G401.6 (cell line): ENCODE data around the gene ILF3.
A peak's percentile ranks its signal among the peaks of the same experiment; 100 is the strongest.

Experiments
- FAIRE-seq: peaks from 2 replicates; lab custom pipeline; 2012; peaks lifted over from hg19 to GRCh38; lab: Jason Lieb, UNC

ILF3 gene

DNA sequence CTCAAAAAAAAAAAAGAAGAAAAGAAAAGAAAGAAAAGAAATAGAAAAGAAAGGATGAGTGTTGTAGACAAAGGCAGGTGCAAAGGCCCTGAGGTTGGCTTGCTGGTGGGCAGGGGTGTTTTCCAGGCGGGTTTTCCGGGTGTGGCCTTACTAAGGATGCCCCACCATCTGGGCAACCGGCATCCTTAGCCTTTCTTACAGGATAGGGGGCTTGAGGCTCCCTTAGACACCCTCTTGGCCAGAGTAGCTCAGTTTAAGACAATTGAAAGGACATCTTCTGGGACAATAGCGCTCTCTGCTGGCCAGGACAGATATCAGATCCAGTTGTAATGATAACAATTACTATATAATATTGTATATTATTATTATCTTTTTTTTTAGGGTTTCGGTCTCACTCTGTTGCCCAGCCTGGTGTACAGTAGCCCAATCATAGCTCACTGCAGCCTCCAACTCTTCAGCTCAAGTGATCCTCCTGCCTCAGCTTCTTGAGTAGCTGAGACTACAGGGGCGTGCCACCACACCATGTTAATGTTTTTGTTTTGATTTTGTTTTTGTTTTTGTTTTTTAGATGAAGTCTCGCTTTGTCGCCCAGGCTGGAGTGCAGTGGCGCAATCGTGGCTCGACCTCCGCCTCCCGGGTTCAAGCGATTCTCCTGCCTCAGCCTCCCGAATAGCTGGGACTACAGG is 45.6 kb downstream of the ILF3 start:
- FAIRE-seq = peak; percentile 71

DNA sequence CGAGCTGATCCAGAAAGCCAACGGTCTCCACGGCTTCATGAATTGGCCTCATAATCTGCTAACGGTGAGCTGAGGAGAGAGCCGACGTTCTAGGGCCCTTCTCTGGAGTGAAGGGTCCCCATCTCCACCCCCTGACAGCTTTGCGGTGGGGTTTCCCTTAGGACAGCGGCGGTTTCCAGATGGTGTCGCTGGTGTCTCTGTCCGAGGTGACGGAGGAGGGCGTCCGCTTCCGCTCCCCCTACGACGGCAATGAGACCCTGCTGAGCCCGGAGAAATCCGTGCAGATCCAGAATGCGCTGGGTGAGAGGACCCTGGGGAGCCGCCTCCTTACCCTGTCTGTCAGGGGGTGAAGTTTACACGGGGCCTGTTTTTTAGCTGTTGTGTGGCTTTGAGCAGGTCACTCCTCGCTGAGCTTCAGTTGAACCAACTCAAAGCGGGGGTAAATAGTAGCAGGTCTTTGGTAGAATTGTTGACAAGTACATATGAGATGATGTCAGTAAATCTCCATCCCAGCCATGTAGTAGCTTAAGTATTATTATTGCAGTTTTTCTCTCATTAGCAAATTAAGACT is 47.9 kb downstream of the ILF3 start:
- no peak for FAIRE-seq

DNA sequence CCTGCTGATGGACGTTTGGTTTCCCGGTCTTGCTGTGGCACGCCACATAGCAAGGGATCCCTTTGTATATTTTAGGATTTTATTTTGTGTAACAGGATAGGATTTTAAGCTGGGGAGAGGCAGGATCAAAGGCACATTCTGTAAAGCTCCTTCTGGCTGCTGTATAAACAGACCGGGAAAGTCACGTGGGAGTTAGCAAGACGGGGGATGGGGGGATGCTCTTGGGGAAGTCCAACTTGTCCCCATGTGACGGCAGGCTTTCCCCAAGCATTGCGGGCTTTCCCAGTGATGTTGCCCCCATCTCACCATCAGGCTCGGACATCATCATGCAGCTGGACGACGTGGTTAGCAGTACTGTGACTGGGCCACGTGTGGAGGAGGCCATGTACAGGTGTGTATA is 52.8 kb downstream of the ILF3 start:
- FAIRE-seq = no peak

DNA sequence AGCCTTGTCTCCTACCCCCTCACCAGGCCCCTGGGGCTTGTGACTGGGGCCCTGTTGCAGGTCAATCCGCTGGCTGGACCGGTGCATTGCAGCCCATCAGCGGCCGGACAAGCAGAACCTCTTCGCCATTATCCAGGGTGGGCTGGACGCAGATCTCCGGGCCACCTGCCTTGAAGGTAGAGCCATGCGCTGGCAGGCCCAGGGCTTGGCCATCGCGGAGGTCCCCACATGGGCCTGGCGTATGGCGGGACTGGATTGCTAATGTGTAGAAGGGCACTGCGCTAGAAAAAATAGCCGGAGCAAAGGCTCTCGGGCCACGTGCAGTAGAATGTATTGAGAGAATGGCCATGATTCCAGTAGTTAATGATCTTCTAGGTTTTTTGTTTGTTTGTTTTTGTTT is 53.3 kb downstream of the ILF3 start:
- no peak for FAIRE-seq

DNA sequence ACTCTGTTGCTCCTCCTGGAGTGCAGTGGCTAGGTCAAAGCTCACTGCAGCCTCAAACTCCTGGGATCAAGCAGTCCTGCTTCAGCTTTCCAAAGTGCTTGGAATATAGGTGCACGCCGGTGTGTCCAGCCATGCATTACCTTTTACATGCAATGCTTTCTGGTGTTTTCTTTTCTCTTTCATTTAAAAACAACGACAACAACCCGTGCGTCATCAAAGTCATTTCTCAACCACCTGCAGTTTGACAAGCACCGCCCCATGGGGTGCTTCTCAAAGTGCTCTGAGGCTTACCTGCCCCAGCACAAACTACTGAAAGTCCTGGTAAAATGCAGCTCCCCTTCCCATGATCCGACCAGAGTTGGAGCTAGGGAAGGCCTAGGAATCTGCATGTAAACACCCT is 54.1 kb downstream of the ILF3 start:
- no peak for FAIRE-seq

DNA sequence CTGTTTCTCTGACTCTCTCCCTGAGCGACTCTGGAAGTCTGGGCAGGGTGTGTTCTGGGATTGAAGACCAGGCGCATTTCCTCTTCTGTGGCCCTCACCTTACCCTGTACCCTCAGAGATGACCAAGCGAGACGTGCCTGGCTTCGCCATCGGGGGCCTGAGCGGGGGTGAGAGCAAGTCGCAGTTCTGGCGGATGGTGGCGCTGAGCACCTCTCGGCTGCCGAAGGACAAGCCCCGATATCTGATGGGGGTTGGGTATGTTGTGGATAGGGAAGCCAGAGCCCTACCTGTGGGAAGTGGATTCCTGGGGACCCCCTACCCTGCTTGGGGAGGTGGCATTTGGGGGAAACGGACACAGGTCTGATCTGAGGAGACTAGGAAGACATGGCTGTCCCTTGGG is 57.9 kb downstream of the ILF3 start:
- no peak for FAIRE-seq

DNA sequence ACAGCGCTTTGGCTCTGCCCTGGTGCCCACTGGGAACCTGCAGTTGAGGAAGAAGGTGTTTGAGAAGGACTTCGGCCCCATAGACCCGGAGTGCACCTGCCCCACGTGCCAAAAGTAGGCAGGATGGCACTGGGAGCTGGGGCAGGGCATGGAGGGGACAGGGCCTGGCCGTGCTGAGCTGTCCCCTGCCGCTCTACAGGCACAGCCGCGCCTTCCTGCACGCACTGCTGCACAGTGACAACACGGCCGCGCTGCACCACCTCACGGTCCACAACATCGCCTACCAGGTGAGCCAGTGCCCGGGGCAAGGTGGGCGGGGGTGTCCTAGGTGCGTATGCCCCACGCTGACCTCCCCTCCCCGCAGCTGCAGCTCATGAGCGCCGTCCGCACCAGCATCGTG is 58.6 kb downstream of the ILF3 start:
- no peak for FAIRE-seq

DNA sequence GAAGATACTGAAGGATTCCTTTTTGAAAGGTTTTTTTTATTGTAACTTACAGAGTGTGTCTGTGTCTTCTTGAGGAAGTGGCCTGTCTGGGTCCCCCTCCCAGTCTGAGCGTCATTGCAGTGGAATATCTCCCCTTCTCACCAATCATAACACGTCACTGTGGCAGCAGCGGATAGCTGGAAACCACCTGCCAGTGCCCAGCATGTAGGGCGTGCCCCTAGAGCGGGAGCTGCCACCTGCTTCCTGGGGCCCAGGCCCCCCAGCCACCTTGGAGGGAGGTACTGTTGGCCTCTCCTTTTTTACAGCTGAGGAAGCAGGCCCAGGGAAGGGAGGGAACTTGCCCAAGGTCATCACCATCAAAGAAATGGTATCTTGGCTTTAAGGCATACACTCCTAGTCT is 59.2 kb downstream of the ILF3 start:
- FAIRE-seq = no peak

DNA sequence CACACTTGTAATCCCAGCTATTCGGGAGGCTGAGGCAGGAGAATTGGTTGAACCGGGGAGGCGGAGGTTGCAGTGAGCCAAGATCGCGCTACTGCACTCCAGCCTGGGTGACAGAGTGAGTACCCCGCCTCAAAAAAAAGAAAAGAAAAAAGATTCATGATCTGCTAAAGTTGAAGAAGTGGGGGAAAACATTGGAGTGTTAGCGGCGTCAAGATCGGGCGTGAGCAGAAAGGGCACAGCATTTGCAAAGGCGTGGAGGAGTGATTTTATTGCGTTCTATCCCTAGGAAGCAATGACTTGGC is 62.9 kb downstream of the ILF3 start:
- FAIRE-seq = no peak

DNA sequence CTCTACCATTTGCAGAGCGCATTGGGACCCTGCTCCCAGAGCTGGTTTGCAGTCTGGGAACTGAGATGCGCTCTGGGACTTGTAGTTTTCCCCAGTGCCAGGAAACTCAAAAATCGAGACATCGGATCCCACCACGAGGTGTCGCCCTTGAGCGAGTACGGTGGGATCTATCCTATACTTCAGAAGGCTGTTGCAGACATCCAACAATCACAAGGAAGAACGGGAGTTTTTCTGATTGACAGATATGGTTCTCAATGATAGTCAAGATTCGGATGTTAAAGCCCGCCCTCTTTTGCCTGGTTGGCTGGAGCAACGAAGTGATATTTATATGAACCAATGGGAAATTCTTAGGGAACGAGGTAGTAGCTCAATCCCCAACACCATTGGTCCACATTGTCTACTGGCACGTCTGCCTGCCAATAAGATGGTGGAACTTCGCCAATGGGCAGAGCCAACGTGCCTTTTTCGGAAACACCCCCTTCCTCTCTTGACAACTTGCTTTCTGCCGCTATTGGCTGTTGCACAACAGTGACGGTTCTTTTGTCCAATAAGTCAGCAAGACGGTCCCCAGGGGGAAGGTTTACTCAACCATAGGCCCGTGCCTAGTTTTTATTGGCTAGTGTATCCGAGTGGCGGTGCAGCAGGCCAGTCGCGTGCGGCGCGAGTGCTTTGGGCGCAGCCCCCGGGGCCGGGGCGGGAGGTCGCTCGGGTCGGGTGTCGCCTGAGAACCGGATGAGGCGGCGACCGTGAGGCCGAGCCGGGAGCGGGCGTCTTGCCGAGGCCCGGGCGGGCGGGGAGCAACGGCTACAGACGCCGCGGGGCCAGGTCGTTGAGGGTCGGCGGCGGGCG is 63.4 kb downstream of the ILF3 start, which contains the start of gene DNM2:
TSS of gene DNM2 (plus strand) at position 724 of the 849 bp plus-strand sequence. CDS start 164 bp downstream, outside the sequence.
- peak; percentile 100 for FAIRE-seq

DNA sequence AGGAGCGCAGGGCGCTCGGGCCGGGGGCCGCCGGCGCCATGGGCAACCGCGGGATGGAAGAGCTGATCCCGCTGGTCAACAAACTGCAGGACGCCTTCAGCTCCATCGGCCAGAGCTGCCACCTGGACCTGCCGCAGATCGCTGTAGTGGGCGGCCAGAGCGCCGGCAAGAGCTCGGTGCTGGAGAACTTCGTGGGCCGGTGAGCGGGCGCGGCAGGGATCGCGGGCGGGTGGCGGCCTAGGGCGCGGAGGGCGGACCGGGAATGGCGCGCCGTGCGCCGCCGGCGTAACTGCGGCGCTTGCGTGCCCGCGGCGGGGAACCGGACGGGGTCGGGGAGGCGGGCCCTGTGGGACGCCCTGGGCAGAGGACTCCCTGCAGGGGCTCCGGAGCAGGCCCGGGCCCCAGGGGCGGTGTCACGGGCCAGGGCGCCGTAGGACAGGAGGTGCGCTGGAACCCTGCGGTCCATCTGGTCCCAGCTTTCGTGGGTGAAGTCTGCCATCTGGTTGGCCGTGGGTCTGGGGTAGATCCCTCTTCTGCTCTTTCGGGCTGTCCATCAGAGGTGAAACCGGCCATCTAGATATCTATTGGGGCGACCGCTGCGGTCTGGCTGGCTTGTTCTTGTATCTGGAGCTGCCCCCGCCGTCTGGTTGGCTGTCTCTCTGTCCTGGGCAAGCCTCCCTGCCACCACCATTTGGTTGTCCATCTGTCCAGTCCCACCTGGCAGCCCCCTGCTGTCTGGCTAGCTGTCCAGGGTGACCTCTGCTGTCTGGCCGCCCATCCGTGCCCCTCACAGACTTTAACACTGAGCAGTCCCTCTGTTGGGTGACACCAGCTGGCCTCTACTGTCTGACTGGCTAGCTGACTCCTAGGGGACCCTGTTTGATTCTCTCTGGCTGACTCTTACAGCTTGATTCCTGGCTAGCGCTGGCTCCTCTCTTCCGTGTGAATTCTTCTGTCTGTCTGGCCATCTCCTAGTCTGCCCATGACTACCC is 64.4 kb downstream of the ILF3 start:
- no peak for FAIRE-seq

DNA sequence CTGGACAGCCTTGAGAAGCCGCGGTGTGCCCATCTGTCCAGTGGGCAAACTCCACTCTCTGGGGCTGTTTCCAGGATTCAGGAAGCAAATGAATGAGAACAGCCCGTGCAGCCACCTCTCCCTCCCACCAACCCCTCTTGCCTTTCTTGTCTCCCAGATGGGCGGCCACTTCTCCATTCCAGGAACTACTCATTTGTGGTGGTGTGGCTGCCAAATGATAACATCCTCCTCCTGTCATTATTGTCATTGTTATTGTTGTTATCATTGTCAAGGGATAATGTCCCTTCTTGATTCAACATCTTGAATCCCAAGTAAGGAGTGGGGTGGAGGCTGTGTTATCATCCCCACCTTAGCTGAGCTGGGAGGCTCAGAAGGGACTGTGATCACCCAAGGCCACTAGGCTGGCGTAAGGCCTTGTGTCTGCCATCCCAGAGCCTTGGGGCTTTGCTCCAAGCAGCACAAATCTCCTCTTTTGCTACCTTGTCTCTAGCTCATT is 65.4 kb downstream of the ILF3 start:
- FAIRE-seq = no peak

DNA sequence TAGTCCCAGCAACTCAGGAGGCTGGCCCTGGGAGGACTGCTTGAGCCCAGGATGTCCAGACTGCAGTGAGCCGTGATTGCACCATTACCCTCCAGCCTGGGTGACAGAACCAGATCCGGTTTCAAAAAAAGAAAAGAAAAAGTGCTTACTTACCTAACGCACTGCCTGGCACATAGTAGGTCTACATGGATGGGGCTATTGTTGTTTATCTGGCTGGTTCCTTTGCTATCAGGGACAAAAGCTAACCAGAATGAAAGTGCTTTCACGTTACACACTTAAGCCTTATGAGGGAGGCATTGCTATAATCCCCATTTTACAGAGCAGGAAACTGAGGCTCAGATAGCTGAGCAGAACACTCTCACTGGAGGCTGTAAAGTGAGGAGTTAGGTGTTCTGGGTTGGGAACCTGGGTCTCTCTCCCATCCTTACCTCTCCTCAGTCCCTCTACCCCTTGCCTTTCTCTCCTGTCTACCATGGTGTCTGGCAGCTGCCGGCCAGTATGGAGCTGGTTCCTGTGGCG is 66.5 kb downstream of the ILF3 start:
- FAIRE-seq = no peak

DNA sequence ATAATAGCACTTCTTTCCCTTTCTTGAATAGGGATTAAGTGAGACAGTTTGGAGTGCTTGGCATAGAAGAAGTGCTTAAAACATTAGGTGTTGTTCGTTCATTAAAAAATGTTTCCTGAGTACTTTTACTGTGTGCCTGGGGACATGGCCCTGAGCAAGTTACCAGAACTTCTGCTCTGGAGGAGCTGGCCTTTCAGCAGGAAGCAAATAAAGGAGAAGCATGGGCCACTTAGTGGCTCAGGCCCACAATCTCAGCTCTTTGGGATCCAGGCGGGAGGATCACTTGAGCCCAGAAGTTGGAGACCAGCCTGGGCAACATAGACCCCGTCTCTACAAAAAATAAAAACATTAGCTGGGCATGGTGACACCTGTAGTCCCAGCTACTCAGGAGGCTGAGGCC is 69.4 kb downstream of the ILF3 start:
- no peak for FAIRE-seq

DNA sequence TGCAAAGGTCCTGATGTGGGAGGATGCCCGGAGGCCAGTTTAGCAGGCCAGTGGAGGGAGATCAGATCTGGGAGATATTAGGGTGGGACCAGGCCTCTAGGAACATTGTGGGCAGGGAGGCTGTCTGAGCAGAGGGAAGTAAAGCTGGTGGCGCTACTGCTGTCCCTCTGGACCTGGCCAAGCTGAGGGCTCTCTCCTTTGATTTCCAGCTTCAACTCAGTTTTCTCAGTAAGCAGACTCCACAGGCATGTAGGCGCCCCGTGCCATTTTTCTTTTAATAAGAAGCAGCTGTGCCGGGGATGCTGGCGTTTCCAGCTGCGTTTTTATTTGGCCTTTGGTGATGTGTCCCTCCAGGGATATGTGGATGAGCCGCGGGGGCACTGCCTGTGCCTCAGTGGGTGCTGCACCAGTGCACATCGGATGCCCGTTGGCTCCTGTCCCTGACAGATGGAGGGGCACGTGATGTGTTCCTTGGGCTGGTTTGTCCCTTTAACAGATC is 70.5 kb downstream of the ILF3 start:
- FAIRE-seq = no peak

DNA sequence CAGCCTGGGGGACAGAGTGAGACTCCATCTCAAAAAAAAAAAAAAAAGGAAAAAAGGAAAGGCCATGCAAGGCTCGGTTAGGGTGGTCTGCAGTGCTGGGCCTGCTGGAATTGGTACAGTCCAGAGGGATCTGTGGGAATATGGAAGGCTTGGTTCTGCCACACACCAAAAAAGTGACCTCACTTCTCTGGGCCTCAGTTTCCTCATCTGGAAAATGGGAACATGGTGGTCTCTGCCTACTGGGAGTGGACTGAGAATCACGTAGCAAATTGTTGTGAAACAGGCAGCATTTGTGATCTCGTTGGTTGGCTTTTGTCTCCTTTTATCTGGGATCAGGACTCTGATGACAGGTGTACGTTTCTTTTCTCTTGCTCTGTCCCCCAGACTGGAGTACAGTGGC is 71.3 kb downstream of the ILF3 start:
- FAIRE-seq = no peak

DNA sequence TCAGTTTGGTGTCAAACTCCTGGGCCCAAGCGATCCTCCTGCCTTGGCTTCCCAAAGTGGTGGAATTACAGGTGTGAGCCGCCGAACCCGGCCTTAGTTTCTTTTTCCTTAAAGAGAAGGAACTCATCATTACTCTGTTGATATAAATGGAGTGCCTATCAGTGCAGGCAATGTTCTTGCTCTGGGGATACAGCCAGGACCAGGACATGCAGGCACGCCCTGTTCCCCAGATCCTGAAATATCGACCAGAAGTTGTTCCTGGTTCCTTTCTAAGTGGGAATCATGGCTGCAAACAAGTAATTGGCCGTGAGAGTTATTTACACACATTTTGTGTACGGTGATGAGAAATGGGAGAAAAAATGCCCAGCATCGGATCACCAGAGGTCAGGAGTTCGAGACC is 72.1 kb downstream of the ILF3 start:
- FAIRE-seq = no peak

DNA sequence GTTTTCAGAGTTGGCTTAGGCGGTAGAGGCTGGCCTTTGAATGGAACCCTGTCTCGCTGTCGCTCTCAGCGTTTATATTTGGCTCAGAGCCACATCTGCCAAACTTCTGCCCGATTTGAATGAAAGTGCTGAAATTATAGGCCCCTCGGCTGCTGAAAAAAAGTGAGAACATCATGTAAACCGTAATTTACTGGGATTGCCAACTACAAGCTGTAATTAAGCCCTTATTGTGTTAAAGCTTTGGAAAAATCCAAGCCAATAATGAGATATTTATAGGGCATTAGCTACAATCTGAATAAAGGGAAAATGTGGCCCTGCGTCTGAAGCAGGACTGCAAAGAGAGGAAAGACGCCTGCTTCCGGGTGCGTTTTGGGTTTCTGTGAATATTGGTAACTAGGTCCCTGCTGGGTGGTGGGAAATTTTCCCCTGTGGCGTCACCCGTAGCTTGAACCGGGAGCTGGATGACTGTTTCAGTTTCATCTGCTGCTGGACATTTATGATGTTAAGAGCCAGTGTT is 73.6 kb downstream of the ILF3 start:
- FAIRE-seq = no peak

DNA sequence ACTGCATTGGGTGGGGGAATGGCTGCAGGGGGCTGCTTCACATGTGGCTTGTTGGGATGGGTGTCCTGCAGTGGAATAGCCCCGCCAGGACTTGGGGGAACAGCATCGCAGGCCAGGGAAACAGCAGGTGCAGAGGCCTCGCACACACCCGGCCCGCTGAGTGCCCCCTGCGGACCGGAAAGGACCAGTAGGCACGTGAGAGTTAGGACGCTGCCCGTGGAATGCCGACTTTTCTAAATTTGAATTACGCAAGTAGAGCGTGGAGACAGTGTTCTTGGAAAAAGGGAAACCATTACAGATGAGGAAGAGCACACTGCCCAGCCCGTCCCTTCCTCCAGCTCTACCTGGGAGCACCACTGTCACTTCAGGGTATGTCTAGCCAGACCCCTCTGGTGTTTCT is 75.3 kb downstream of the ILF3 start:
- FAIRE-seq = no peak

DNA sequence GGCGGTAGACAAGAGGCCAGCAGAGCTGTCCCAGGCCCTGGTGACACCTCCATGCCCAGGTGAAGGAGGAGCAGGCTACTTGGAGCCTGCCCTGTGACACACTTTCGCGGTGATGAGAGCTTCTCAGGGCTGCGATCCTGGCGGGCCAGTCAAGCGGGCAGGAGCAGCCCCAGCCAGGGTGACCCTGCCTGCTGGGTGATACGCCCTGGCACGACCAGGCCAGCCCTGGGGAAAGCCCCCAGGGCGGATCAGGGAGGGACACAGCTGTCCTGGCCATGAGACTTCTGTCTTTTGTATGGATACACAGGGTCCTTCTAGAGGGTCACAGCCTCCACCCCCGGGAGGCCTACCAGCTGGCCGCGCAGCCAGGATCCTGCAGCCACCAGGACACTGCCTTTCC is 76.8 kb downstream of the ILF3 start:
- FAIRE-seq = no peak

DNA sequence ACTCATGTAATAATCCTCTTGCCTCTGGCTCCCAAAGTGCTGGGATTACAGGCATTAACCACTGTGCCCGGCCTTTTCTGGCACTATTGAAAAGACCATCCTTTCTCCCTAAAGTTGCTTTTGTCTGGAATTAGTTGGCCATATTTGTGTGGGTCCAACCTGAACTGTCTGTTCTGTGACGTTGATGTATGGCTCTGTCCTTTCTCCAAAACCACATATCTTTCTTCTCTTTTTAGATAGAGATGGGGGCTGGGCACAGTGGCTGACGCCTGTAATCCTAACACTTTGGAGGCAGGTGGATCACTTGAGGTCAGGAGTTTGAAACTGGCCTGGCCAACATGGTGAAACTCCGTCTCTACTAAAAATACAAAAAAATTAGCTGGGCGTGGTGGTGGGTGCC is 81.6 kb downstream of the ILF3 start:
- FAIRE-seq = no peak

DNA sequence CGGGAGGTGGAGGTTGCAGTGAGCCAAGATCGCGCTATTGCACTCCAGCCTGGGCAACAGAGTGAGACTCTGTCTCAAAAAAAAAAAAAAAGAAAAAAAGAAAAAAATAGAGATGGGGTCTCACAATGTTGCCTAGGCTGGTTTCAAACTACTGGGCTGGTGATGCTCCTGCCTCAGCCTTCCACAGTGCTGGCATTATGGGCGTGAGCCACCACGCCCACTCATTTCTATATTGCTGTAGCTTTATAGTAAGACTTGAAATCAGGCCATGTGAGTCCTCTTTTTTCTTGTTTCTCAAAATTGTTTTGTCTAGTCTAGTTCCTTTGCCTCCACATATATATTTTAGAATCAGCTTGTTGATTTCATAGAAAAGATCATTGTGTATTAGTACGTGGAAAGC is 82.0 kb downstream of the ILF3 start:
- FAIRE-seq = no peak
